Sciatic nerve (tissue), 2 donors: Measurements from ENCODE around the gene SCGB1A1. TPM values are rescaled to one million over a fixed set of nuclear protein-coding genes. Genes with fewer than 3 reads are reported as not detected.

ENCODE experiments used
- ATAC-seq: fragments of 200-7000 bp; cut with Tn5 transposase; one replicate; pipeline ENCODE4 v1.9.1; 2020; ENCODE audit warnings: mild to moderate bottlenecking, moderate library complexity
- DNase-seq: peaks from one replicate; pipeline ENCODE4 v3.0.0-alpha.2; 2020; ENCODE audit warnings: low spot score
- intact Hi-C: fragments of 100-400 bp; cut with DNase I; formaldehyde crosslinking; loops from one replicate; pipeline ENCODE4 v1.14.2; 2022
- total RNA-seq: library from RNA; stranded (reverse); fragmentation: NEBNext Ultra II Directional; extraction: Animal tissue kit (Norgen Biotek cat#: 25700); gene quantifications from one replicate; pipeline ENCODE4 v1.2.1, GENCODE V29; 2021
- donor health status: DM: no; HTN: no; CAD: no.
- donor health status: DM: no; HTN: no; CAD: no.

Gene SCGB1A1
- total RNA-seq, 1 donor from 2014 or later = 3.5 TPM

- intact Hi-C loops = no loop called here
- ATAC-seq (peak; percentile 60), DNase-seq (no peak)
Measured at GRCh38 chr11:62413060-62413696, 5.7 kb upstream of the SCGB1A1 start.

- intact Hi-C loops = no loop called here
- DNase-seq (no peak), ATAC-seq (no peak)
Measured at GRCh38 chr11:62416596-62416995, 2.2 kb upstream of the SCGB1A1 start.

- intact Hi-C loops = no loop called here
- no peak for ATAC-seq
- DNase-seq = no peak
Measured at GRCh38 chr11:62418136-62418535, 697 bp upstream of the SCGB1A1 start.

DNA sequence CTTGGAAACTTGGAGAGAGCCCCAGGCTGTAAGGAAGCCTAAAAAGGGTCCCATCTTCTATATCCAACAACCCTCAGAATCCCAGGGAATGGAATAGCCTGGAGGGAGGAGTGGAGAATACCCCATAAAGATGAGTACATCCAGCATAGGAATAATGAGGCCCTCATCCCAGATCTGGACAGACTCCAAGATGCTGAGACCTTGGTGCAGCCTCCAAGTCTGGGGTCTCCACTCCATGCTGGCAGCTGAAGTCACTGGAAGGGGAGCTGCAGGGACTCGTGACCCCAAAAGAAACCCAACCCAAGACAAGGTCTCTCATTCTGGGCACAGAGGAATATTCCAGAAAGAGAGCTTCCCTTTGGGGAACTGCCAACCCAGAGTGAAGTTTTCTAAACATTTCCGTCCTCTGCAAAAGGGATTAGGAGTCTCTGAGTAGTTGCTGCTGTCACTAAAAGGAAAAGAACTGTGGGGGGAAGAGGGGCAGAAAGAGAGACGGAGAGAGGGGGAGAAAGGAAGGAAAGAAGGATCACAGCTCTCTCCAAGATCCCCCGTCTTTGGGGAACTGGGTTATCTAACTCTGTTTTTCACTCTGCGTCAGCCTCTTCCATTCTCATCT is 589 bp downstream of the SCGB1A1 start:
- intact Hi-C loops = no loop called here
- ATAC-seq = peak; percentile 31
- no peak for DNase-seq

- no peak for DNase-seq
- intact Hi-C loops = no loop called here
- ATAC-seq = no peak
Measured at GRCh38 chr11:62419943-62420342, 1.1 kb downstream of the SCGB1A1 start.

DNA sequence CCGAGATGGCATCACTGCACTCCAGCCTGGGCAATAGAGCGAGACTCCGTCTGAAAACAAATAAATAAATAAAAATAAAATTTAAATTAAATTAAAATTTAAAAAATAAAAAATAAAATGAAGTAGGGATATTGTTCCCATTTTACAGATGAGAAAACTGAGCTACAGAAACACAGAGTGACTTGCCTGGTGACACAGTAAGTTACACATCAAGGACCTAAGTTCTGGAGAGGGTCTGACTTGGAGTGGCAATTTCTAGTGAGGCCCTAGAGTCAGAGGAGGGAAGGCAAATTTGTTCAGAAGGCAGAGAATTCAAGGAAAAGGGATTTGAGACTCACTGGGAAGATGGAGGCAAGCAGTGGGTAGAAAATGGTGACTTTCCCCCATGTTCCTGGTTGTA is 2.0 kb downstream of the SCGB1A1 start:
- ATAC-seq (no peak), DNase-seq (no peak)
- intact Hi-C loops = no loop called here

- intact Hi-C loops = no loop called here
- no peak for ATAC-seq
- no peak for DNase-seq
Measured at GRCh38 chr11:62421996-62422395, 3.2 kb downstream of the SCGB1A1 start.

DNA sequence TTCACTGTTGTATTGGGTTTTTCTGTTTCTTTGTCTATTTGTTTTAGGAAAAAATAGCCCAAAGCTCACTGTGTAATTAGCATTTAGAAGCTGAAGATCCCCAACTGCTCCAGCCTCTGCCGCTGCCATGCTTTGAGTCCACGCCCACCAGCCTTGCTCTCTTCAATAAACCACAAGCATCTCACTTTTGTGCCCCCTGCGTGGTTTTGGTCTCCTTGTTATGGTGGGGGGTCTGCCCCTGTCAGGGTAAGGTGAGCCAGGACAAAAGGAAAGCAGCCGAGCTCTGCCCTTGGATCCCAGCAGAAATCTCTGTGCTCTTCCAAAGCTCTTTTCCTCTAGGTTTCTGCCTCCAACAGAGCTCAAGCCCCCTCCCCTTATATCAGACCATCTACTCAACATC is 4.2 kb downstream of the SCGB1A1 start:
- no peak for DNase-seq
- no peak for ATAC-seq
- intact Hi-C loops = no loop called here

DNA sequence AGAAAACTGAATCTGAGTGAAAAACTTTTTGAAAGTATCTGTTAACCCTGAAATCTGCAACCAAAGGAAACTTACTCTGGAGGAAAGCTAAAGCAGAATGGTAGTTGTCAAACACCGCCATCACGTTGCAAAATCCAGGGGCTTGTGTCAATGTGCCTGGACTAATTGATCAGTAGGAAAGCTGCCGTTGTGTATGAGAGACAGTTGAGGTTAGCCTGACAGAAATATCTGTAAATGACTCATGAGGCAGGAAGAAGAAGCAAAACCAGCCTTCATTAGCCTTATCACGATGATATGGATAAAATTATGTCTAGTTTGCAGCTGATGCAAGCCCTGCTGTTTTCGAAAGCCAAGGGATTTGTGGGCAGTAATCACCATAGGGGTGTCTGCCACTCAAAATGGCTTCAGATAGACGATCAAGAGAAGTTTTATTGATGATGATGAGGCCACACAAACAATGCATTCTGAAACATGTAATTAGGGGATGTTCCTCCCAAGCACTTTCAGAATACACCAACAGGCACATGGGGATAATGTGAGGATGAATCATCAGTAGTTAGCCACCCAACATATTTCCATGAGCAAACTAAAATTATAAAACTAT is 8.9 kb downstream of the SCGB1A1 start:
- DNase-seq (no peak), ATAC-seq (no peak)
- intact Hi-C loops = loop anchor here (5.0 kb wide), 1 partner anchor 115 kb away; no protein-coding TSS in a partner anchor

DNA sequence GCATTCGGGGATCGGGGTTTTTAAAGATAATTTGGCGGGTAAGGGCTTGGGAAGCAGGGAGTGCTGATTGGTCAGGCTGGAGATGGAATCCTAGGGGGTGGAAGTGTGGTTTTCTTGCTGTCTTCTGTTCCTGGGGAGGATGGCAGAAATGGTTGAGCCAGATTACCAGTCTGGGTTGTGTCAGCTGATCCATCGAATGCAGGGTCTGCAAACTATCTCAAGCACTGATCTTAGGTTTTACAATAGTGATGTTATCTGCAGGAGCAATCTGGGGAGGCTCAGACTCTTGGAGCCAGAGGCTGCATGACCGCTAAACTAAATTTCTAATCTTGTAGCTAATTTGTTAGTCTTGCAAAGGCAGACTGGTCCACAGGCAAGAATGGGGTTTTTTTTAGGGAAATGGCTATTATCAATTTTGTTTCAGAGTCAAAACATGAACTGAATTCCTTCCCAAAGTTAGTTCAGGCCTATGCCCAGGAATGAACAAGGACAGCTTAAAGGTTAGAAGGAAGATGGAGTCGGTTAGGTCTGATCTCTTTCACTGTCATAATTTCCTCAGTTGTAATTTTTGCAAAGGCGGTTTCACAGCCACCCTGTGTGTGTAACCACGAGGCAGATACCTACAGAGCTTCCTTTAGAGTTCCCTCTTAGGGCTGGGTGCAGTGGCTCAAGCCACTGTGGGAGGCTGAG is 10.2 kb downstream of the SCGB1A1 start:
- ATAC-seq (no peak), DNase-seq (no peak)
- intact Hi-C loops = loop anchor here (5.0 kb wide), 1 partner anchor 113 kb away; no protein-coding TSS in a partner anchor

DNA sequence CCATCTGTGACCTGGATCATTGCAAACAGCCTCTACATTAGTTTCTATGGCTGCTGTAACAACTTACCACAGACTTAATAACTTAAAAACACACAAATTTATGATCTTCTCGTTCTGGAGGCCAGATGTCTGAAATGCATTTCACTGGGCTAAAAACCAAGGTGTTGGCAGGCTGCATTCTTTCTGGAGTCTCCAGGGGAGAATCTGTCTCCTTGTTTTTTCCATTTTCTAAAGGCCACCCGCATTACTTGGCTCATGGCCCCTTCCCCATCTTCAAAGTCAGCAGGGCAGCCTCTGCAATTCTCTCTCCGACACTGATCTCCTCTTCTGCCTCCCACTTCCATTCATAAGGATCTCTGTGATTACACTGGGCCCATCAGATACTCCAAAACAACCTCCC is 11.6 kb downstream of the SCGB1A1 start:
- ATAC-seq = no peak
- intact Hi-C loops = no loop called here
- DNase-seq = no peak

DNA sequence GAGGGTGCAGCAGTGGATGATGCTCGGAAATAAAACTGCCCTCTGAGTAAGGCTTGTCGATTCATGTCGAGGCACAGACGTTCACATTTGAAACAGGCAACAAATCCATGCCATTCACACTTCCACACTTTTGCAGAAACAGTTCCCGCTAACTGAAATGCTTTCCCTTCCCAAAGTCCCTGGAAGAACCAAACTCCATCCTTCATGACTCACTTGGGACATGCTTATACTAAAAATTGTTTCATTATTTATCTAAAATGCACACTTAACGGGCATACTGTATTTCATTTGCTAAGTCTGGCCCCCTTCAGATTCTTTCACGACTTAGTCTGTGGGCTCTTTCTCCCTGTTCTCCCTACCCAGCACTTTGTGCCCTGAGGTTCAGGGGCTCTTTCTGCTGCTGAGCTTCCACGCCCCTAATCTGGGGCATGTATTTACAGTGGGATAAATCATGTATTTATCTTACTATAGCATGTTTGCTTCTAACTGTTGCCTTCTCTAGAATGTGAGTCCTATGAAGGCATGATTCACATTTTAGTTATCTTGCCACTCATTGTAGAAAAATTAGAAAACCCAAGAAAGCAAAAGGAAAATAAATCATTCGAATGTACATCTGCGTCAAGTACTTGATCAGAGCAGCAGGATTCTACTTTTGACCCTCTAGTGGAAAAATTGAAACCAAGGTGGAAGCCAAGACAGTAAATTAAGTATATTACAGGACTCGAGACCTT is 12.5 kb downstream of the SCGB1A1 start:
- intact Hi-C loops = no loop called here
- ATAC-seq (no peak), DNase-seq (no peak)

DNA sequence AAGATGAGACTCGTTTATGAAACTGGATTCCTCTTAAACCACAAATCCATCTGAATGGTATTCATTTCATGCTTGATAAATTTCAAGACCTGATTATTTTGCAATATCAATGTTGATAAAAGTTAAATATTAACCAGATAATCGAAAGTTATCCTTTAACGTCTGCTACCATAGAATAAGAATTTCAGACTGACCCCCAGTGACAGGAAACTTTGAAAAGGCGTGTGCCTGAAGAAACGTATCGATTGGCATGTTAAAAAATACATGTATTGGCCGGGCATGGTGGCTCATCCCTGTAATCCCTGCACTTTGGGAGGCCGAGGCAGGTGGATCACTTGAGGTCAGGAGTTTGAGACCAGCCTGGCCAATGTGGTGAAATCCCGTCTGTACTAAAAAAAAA is 13.9 kb downstream of the SCGB1A1 start:
- intact Hi-C loops = no loop called here

GRCh38 chr11:62433141-62433903 is 14.5 kb downstream of the SCGB1A1 start:
- no peak for DNase-seq
- ATAC-seq = peak; percentile 43
- intact Hi-C loops = no loop called here

More for the DNA sequence above, 13.9 kb downstream of the SCGB1A1 start:
- no peak for DNase-seq
- no peak for ATAC-seq

DNA sequence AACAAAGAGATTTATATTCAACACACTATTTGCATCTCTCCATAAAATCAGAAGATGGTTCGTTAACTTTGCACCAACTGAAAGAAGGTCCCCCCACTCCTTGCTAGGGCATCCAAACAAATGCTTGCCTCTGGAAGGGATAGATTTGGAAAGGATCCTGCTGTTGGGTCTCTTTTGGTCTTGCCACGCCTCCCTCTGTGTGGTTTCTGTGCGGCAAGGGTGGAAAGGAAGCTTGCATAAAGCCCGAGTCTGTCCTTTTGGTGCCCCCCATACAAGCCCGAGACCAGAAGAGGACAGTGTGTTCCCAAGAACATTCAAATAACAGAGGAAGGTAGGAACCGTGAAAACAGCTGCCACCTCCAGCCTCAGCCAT is 15.1 kb downstream of the SCGB1A1 start:
- no peak for DNase-seq
- intact Hi-C loops = no loop called here

DNA sequence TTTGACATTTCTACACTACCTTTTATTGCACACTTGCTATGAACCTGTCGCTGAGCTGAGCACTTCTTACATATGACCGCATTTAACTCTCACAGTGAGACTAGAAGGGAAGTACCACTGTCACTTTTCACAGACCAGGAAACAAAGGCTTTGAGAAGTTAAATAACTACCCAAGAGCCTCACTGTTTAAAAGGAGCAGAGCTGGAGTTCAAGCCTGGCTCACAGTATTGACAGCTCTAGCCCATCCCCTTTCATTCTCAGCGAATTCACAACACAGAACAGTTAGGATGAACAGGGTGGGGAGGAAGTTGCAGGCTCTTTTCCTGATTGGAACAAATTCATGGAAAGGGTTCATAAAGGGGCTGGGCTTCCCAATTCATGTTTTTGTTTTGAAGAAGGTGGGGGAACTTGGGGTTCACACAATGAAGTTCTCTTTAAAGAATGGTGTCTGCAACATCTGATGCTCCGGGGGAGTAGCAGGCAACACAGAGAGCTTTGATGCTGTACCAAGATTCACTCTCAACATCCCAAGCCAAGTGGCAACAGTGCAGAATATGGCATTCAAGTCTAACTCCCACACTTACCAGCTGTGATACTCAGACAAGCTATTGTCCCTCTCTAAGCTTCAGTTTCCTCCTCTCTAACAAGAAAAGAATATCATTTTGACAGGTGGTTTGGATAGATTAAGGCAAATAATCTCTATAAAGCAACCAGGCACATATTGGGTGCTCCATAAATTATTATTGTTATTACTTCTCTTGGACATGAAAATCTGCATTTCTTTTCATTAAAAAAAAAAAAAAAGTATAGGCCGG is 17.2 kb downstream of the SCGB1A1 start:
- intact Hi-C loops = no loop called here
- ATAC-seq (peak; percentile 5), DNase-seq (no peak)

More for the DNA sequence above, 15.1 kb downstream of the SCGB1A1 start:
- ATAC-seq = peak; percentile 82

- intact Hi-C loops = no loop called here
- DNase-seq (no peak), ATAC-seq (no peak)
Measured at GRCh38 chr11:62437616-62438015, 18.8 kb downstream of the SCGB1A1 start.

GRCh38 chr11:62438641-62439040 is 19.8 kb downstream of the SCGB1A1 start:
- ATAC-seq (no peak), DNase-seq (no peak)
- intact Hi-C loops = no loop called here
